ENCODE data around the gene KIF12. TPM values are rescaled to one million over a fixed set of nuclear protein-coding genes. Genes with fewer than 3 reads are reported as not detected.

KIF12 gene
- total RNA-seq, 1 donor from 2014 or later = not detected

DNA sequence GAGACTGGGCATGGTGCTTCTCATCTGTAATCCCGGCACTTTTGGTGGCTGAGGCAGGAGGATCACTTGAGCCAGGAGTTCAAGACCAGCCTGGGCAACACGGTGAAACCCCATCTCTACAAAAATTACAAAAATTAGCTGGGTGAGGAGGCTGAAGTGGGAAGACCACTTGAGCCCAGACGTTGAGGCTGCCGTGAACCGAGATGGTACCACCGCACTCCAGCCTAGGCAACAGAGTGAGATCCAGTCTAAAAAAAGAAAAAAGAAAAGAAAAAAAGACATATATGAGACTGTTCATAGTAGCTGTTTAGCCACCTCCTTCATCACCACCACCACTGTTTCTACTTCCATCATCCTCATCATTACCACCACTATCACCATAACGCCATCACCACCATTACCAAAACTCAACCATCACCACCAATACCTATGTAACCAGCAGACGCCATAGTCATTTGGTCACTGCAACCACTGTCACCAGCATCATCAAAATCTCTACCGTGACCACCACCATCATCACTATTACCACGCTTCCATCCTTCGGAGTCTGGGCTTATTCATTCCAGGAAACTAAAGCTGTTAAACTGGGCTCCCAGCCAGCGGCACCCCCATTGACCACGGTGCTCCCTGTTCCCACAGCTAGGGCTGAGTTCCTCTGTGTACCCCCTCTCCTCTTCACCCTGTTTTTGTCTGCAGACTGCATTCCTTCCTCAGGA lies 8.4 kb upstream of the KIF12 start:
- H3K4me3 ChIP-seq = no peak overlapping the region
- H3K27me3 ChIP-seq (ENCODE audit: low read depth) = peaks cover 8% of the 10 kb centered on the region
- H3K27ac ChIP-seq (replicated peaks) = no peak overlapping the region
- H3K36me3 ChIP-seq = no peaks in the 10 kb centered on the region
- DNase-seq = no peak
- TF ChIP-seq, protein P1, sequence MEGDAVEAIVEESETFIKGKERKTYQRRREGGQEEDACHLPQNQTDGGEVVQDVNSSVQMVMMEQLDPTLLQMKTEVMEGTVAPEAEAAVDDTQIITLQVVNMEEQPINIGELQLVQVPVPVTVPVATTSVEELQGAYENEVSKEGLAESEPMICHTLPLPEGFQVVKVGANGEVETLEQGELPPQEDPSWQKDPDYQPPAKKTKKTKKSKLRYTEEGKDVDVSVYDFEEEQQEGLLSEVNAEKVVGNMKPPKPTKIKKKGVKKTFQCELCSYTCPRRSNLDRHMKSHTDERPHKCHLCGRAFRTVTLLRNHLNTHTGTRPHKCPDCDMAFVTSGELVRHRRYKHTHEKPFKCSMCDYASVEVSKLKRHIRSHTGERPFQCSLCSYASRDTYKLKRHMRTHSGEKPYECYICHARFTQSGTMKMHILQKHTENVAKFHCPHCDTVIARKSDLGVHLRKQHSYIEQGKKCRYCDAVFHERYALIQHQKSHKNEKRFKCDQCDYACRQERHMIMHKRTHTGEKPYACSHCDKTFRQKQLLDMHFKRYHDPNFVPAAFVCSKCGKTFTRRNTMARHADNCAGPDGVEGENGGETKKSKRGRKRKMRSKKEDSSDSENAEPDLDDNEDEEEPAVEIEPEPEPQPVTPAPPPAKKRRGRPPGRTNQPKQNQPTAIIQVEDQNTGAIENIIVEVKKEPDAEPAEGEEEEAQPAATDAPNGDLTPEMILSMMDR (IDR thresholded peaks at IDR 0.05; ENCODE audit: borderline replicate concordance) = no peak
- intact Hi-C loops (cut with micrococcal nuclease) = loop anchor here (5.0 kb wide), 1 partner anchor 185 kb away; no protein-coding TSS in a partner anchor
- H3K9me3 ChIP-seq (replicated peaks) = peaks cover 3% of the 10 kb centered on the region
- no peaks in the 10 kb centered on the region for H3K4me1 ChIP-seq

DNA sequence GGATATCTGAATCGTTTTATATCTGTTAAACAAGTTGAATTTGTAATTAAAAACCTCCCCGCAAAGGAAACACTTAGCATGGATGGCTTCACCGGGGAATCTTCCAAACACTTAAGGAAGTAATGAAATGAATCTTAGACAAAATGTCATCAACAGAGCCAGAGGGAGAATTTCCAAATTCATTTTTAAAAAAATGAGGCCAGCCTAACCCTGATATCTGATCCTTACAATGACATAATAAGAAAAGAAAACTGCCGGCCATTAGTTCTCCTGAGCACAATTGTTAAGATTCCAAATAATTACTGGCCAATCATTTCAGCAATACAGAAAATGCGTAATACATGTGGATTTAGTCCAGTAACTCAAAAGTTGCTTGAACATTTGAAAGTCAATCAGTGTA lies 6.1 kb upstream of the KIF12 start:
- Histone ChIP-seq H3K4me3 (no peak overlapping the region), H3K27ac (replicated peaks) (no peak overlapping the region), H3K36me3 (no peaks in the 10 kb centered on the region), H3K27me3 (ENCODE audit: low read depth) (peaks cover 15% of the 10 kb centered on the region), H3K9me3 (replicated peaks) (peaks cover 14% of the 10 kb centered on the region), H3K4me1 (no peaks in the 10 kb centered on the region)
- TF ChIP-seq, protein P1 (IDR thresholded peaks at IDR 0.05; ENCODE audit: borderline replicate concordance) = no peak
- intact Hi-C loops (cut with micrococcal nuclease) = loop anchor here (5.0 kb wide), 1 partner anchor 187 kb away; no protein-coding TSS in a partner anchor
- DNase-seq = no peak

DNA sequence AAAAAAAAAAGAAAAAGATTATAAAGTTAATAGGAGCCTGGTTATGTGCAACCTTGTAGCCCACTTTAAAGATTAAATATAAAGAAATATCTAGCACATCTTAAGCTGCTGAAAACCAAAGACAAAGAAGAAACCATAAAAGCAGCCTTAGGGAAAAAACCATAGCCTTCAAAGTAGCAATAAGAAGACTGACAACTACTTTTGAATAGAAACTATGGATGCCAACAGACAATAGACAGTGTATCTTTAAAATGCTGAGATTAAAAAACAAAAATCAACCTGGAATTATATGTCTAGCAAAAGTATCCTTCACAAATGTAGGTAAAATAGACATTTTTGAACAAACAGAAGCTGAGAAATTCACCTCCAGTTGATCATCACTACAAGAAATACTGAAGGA lies 3.4 kb upstream of the KIF12 start:
- H3K4me1 ChIP-seq = peaks cover 14% of the 10 kb centered on the region
- peaks cover 40% of the 10 kb centered on the region for H3K27me3 ChIP-seq (ENCODE audit: low read depth)
- peaks cover 14% of the 10 kb centered on the region for H3K9me3 ChIP-seq (replicated peaks)
- intact Hi-C loops (cut with micrococcal nuclease) = no loop called here
- H3K36me3 ChIP-seq = no peaks in the 10 kb centered on the region
- H3K27ac ChIP-seq (replicated peaks) = no peak overlapping the region
- no peak for DNase-seq
- TF ChIP-seq, protein P1 (IDR thresholded peaks at IDR 0.05; ENCODE audit: borderline replicate concordance) = no peak
- H3K4me3 ChIP-seq = no peak overlapping the region

DNA sequence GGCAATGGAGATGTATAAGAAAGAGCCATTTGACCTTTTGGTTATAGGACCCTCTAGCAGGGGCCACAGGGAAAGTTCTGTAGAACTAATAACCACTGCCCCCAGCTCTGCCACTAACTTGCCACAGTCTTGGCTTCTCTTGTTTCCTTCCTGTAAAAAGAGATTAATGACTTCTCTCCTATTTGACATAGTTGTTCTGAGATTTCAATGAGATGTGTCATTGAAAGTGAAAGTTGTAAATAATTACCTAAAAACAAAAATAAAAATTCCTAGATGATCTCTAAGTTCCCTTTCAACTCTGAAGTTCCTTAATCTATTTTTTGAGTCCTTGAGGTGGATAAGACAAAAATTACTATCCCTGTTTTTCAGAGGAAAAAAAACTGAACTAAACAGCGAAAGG lies 1.4 kb upstream of the KIF12 start:
- H3K4me1 ChIP-seq = peaks cover 15% of the 10 kb centered on the region
- H3K9me3 ChIP-seq (replicated peaks) = peaks cover 14% of the 10 kb centered on the region
- H3K27ac ChIP-seq (replicated peaks) = no peak overlapping the region
- H3K27me3 ChIP-seq (ENCODE audit: low read depth) = peaks cover 58% of the 10 kb centered on the region
- no peak overlapping the region for H3K4me3 ChIP-seq
- no peak for DNase-seq
- TF ChIP-seq, protein P1 (IDR thresholded peaks at IDR 0.05; ENCODE audit: borderline replicate concordance) = no peak
- intact Hi-C loops (cut with micrococcal nuclease) = no loop called here
- H3K36me3 ChIP-seq = no peaks in the 10 kb centered on the region

DNA sequence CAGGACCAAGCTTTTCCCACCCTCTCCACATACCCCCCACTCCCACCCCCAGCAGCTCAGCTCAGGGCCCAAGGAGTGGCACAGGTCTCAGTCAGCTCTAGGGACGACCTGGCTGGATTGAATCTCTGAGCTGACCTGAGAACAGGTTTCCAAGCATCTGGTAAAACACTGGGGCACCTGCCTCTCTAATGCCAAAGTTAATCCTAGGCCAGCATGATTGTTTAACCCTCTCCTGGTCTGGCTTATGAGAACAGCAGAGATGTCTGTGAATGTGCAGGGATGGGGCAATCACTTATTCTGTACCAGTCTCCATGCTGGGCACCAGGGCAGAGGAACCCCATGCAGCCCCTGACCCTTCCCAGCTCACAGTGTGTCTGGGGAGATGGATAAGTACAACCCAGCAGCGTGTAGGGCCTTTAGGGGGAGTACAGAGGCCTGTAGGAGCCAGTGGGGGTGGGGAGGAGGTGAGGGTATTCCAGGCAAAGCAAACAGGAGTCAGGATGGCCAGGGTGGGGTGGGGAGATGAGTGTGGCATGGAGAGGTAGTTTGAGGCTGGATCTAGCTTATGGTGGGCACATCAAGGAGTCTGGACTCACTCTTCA lies 678 bp upstream of the KIF12 start:
- DNase-seq = no peak
- H3K27me3 ChIP-seq (ENCODE audit: low read depth) = peaks cover 58% of the 10 kb centered on the region
- H3K27ac ChIP-seq (replicated peaks) = no peak overlapping the region
- intact Hi-C loops (cut with micrococcal nuclease) = no loop called here
- peaks cover 14% of the 10 kb centered on the region for H3K9me3 ChIP-seq (replicated peaks)
- H3K4me1 ChIP-seq = peaks cover 15% of the 10 kb centered on the region
- H3K4me3 ChIP-seq = no peak overlapping the region
- TF ChIP-seq, protein P1 (IDR thresholded peaks at IDR 0.05; ENCODE audit: borderline replicate concordance) = no peak
- H3K36me3 ChIP-seq = no peaks in the 10 kb centered on the region
